CD14-positive monocyte (primary cell): ENCODE data around the gene SINHCAF. TPM values are rescaled to one million over a fixed set of nuclear protein-coding genes. Genes with fewer than 3 reads are reported as not detected.

ENCODE experiments used
- DNase-seq, 3 donors: peaks; one replicate each; pipeline ENCODE4 v3.0.0-alpha.2; 2011 to 2022
- H2AFZ ChIP-seq: 2 replicates; pipeline ENCODE4 v1.6.0; 2012; ENCODE audit warnings: mild to moderate bottlenecking, low read depth, low read length, inconsistent platforms; ENCODE audit not compliant: insufficient read depth, poor library complexity, severe bottlenecking
- H3K27ac ChIP-seq, 2 donors: 1 replicate in 1 of 2; 2 replicates in 1 of 2; pipeline ENCODE4 v1.5.1; 2012 to 2013; ENCODE audit warnings: low read length in 2 of 2, control low read depth in 1 of 2, inconsistent platforms in 1 of 2, low read depth in 1 of 2, mild to moderate bottlenecking in 1 of 2
- H3K27me3 ChIP-seq, 2 donors: one replicate each; pipeline versions ENCODE4 v1.6.0 to v1.6.1; 2011 to 2013; ENCODE audit warnings: low read length in 2 of 2; ENCODE audit not compliant: control insufficient read depth in 2 of 2, insufficient read depth in 2 of 2
- H3K36me3 ChIP-seq, 2 donors: replicated peaks in 1 of 2; 1 replicate in 1 of 2; 2 replicates in 1 of 2; pipeline versions ENCODE4 v1.5.1 to v1.6.1; 2012 to 2013; ENCODE audit warnings: low read length in 2 of 2, control low read depth in 1 of 2, inconsistent platforms in 1 of 2, mild to moderate bottlenecking in 1 of 2; ENCODE audit not compliant: insufficient read depth in 2 of 2, control insufficient read depth in 1 of 2
- H3K4me1 ChIP-seq, 2 donors: 1 replicate in 1 of 2; 2 replicates in 1 of 2; pipeline versions ENCODE4 v1.5.1 to v1.6.1; 2012 to 2013; ENCODE audit warnings: low read length in 2 of 2, control low read depth in 1 of 2, inconsistent platforms in 1 of 2, mild to moderate bottlenecking in 1 of 2, moderate library complexity in 1 of 2; ENCODE audit not compliant: insufficient read depth in 2 of 2, control insufficient read depth in 1 of 2
- H3K4me2 ChIP-seq: replicated peaks from 2 replicates; pipeline ENCODE3; 2012; ENCODE audit warnings: low read length, moderate library complexity, mild to moderate bottlenecking; ENCODE audit not compliant: poor library complexity, severe bottlenecking; ENCODE audit errors: extremely low read depth
- H3K4me3 ChIP-seq, 3 experiments: fragments of 200-600 bp in 1 of 3; sonication (generic) in 1 of 3; replicated peaks in 1 of 3; 1 replicate in 2 of 3; 2 replicates in 1 of 3; pipeline ENCODE4 v1.5.1; 2011 to 2013; ENCODE audit warnings: low read length in 3 of 3, mild to moderate bottlenecking in 3 of 3, control low read depth in 2 of 3, low read depth in 2 of 3, inconsistent platforms in 1 of 3, moderate library complexity in 1 of 3
- H3K79me2 ChIP-seq: 2 replicates; pipeline ENCODE4 v1.6.0; 2012; ENCODE audit warnings: mild to moderate bottlenecking, control low read depth, inconsistent platforms, low read length, moderate library complexity; ENCODE audit not compliant: insufficient read depth
- H3K9ac ChIP-seq: 2 replicates; pipeline ENCODE4 v1.6.0; 2017; ENCODE audit warnings: low read length, mild to moderate bottlenecking; ENCODE audit not compliant: insufficient read depth, poor library complexity, severe bottlenecking
- H3K9me3 ChIP-seq, 2 donors: replicated peaks in 1 of 2; 1 replicate in 1 of 2; 2 replicates in 1 of 2; pipeline versions ENCODE4 v1.5.1 to v1.6.1; 2012 to 2013; ENCODE audit warnings: low read length in 2 of 2, control low read depth in 1 of 2; ENCODE audit not compliant: control insufficient read depth in 1 of 2, insufficient read depth in 1 of 2
- H4K20me1 ChIP-seq: 2 replicates; pipeline ENCODE4 v1.6.0; 2012; ENCODE audit warnings: mild to moderate bottlenecking, low read length, control low read depth, moderate library complexity; ENCODE audit not compliant: insufficient read depth
- H3K27ac Mint-ChIP-seq, 7 donors: one replicate each; pipeline ENCODE4 v1.8.0; 2020; ENCODE audit warnings: mild to moderate bottlenecking in 7 of 7, mixed read lengths in 7 of 7, moderate library complexity in 6 of 7, inconsistent platforms in 2 of 7
- H3K27me3 Mint-ChIP-seq, 3 donors: one replicate each; pipeline ENCODE4 v1.8.0; 2021 to 2022; ENCODE audit warnings: low read depth in 3 of 3, mild to moderate bottlenecking in 3 of 3, mixed read lengths in 3 of 3, moderate library complexity in 3 of 3, inconsistent platforms in 1 of 3
- H3K36me3 Mint-ChIP-seq, 2 donors: one replicate each; pipeline ENCODE4 v1.8.0; 2020; ENCODE audit warnings: mixed read lengths in 2 of 2, inconsistent platforms in 1 of 2, mild to moderate bottlenecking in 1 of 2
- H3K4me1 Mint-ChIP-seq: one replicate; pipeline ENCODE4 v1.8.0; 2020; ENCODE audit warnings: mild to moderate bottlenecking, mixed read lengths
- H3K4me3 Mint-ChIP-seq, 2 donors: one replicate each; pipeline ENCODE4 v1.8.0; 2020; ENCODE audit warnings: mild to moderate bottlenecking in 2 of 2, mixed read lengths in 2 of 2, moderate library complexity in 1 of 2
- H3K9me3 Mint-ChIP-seq, 7 donors: one replicate each; pipeline ENCODE4 v1.8.0; 2020 to 2022; ENCODE audit warnings: mixed read lengths in 7 of 7, mild to moderate bottlenecking in 6 of 7, moderate library complexity in 6 of 7, inconsistent platforms in 2 of 7
- WGBS: methylation state at CpG from one replicate; pipeline ENCODE4 v1.1.5; 2013; ENCODE audit warnings: missing lambda C conversion rate; ENCODE audit not compliant: insufficient coverage; 5-methylcytosine and 5-hydroxymethylcytosine counted together
- intact Hi-C, 2 donors: fragments of 100-400 bp; cut with micrococcal nuclease; formaldehyde crosslinking; loops; one replicate each; pipeline versions ENCODE4 v1.15.0 to v1.15.1; 2023
- polyA plus RNA-seq, 3 donors: library from polyadenylated mRNA; depleted of rRNA in 1 of 3; unstranded in 2 of 3; stranded (reverse) in 1 of 3; fragments of 300-500 nt in 2 of 3; fragments of >200 nt in 1 of 3; fragmentation: Illumina TruSeq in 2 of 3; gene quantifications; 1 replicate in 2 of 3; 2 replicates in 1 of 3; pipeline ENCODE4 v1.2.3, GENCODE V29; 2012 to 2021
- TF ChIP-seq, protein P1 (sequence below): fragments of 200-600 bp; IDR thresholded peaks from one replicate; pipeline ENCODE4 v1.8.0; 2022; ENCODE audit warnings: antibody characterized with exemption, mild to moderate bottlenecking

SINHCAF gene
- polyA plus RNA-seq, 3 donors = 14.2 to 20.2 (median 20.1) TPM

DNA sequence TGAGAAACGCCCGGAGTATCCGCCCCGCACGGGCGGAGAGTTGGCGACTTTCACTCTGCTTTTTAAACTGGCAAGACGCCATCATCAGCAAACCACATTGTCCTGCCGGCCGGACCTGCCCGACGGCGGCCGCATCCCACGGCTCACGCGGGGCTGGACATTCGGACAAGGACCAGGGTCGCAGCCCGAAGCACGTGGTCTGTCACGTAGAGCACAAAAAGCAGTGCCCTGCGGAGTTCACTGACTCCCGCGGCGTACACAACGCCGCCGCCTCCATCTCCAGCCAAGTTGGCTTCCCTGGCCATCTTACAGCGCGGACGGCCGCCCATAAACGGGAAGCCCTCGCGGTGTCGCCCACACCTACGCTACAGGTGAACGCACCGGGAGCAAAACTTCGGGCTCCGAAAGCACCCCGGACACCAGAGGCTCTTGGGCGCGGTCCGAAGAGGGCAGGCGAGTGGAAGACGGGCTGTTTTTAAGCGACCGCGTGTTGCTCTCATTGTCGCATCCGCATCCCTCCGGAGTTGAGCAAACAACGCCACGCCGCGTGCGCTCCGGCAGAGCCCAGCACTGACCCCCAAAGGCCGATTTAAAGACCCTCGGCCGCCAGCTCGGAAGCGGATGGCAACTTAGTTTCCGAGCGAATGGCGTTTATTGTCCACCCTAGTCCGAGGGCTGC lies 966 bp downstream of the SINHCAF start:
- Histone ChIP-seq H3K79me2 (peaks cover 56% of the 10 kb centered on the region), H4K20me1 (peaks cover 23% of the 10 kb centered on the region), H3K9me3 (no peaks in the 10 kb centered on the region), H3K4me2 (peak overlapping the region; percentile 95), H3K36me3 (no peaks in the 10 kb centered on the region), H3K27ac (peak overlapping the region; percentile 85 to 90), H3K4me3 (peak overlapping the region; percentile 61 to 86 (median 70)), H2AFZ (peak overlapping the region; percentile 86), H3K27me3 (no peaks in the 10 kb centered on the region), H3K9ac (peak overlapping the region; percentile 73), H3K4me1 (peaks cover 15 to 43% of the 10 kb centered on the region in 2 donors)
- Mint-ChIP-seq H3K36me3 (no peaks in the 10 kb centered on the region), H3K27me3 (peaks cover 0 to 2% (median 0%) of the 10 kb centered on the region in 3 donors), H3K27ac (peak overlapping the region; percentile 87 to 94 (median 91)), H3K4me3 (peak overlapping the region; percentile 99), H3K9me3 (no peaks in the 10 kb centered on the region), H3K4me1 (peaks cover 33% of the 10 kb centered on the region)
- intact Hi-C loops = loop anchor here in 1 of 2 donors (10.0 kb wide), 1 partner anchor 330 kb away; the partner anchor contains the start of gene ETFBKMT
- DNase-seq = peak; percentile 18 to 31 (median 22)
- TF ChIP-seq, protein P1, sequence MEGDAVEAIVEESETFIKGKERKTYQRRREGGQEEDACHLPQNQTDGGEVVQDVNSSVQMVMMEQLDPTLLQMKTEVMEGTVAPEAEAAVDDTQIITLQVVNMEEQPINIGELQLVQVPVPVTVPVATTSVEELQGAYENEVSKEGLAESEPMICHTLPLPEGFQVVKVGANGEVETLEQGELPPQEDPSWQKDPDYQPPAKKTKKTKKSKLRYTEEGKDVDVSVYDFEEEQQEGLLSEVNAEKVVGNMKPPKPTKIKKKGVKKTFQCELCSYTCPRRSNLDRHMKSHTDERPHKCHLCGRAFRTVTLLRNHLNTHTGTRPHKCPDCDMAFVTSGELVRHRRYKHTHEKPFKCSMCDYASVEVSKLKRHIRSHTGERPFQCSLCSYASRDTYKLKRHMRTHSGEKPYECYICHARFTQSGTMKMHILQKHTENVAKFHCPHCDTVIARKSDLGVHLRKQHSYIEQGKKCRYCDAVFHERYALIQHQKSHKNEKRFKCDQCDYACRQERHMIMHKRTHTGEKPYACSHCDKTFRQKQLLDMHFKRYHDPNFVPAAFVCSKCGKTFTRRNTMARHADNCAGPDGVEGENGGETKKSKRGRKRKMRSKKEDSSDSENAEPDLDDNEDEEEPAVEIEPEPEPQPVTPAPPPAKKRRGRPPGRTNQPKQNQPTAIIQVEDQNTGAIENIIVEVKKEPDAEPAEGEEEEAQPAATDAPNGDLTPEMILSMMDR = no peak
- under 1% methylated on average over 69 of the region's 69 CpGs for WGBS

DNA sequence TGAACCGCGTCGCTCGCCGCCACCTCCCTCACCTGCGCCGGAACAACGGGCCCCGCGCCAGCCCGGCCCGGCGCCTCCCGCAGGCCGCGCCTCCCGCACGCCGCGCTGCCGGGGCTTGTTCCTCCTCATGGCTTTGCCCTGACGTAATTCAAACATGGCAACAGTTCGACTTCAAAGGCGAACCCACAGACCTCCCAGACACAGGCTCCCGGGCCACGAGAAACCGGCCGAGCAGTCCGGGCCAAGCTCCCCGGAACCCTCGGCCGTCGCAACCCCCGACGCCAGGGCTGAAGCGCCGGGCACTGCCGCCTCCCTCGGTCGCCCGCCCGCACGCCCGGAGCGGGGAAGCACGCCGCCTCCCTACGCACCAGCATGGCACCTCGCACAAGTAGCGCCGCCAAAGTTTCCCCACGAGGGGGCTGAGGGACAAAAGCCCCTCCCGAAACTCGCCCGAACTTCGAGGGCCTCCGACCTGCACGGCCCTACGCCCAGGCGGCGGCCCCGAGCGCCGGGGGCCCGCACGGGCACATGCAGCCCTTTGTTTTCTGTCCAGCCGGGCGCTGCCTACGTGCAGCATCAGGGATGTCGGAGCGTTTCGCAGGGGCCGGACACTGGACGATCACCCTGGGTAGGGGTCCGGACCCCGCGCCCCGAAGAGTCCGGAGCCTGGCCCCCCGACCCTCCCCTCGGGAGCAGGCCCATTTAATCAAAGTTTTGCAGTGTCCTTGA lies 1.7 kb downstream of the SINHCAF start:
- intact Hi-C loops = loop anchor here in 1 of 2 donors (10.0 kb wide), 1 partner anchor 331 kb away; the partner anchor contains the start of gene ETFBKMT
- peak overlapping the region; percentile 95 for H3K4me2 ChIP-seq
- peaks cover 16 to 50% of the 10 kb centered on the region in 2 donors for H3K4me1 ChIP-seq
- 0% methylated on average over 81 of the region's 81 CpGs for WGBS
- H4K20me1 ChIP-seq = peaks cover 30% of the 10 kb centered on the region
- H3K79me2 ChIP-seq = peaks cover 63% of the 10 kb centered on the region
- peak overlapping the region; percentile 61 to 86 (median 70) for H3K4me3 ChIP-seq
- no peaks in the 10 kb centered on the region for H3K9me3 Mint-ChIP-seq
- peak overlapping the region; percentile 99 for H3K4me3 Mint-ChIP-seq
- H3K27ac ChIP-seq = peak overlapping the region; percentile 85 to 90
- TF ChIP-seq, protein P1 = peak; percentile 17
- peaks cover 40% of the 10 kb centered on the region for H3K4me1 Mint-ChIP-seq
- peak overlapping the region; percentile 86 for H2AFZ ChIP-seq
- H3K27ac Mint-ChIP-seq = peak overlapping the region; percentile 87 to 94 (median 93)
- H3K9ac ChIP-seq = peak overlapping the region; percentile 73
- no peaks in the 10 kb centered on the region for H3K36me3 Mint-ChIP-seq
- H3K27me3 ChIP-seq = no peaks in the 10 kb centered on the region
- H3K9me3 ChIP-seq = no peaks in the 10 kb centered on the region
- DNase-seq = peak; percentile 64 to 79 (median 68)
- H3K36me3 ChIP-seq = no peaks in the 10 kb centered on the region
- peaks cover 0 to 2% (median 0%) of the 10 kb centered on the region in 3 donors for H3K27me3 Mint-ChIP-seq
